HG02938 (cell line): ENCODE results near the gene PDE6A.

Experiments
- ATAC-seq: cut with Tn5 transposase; IDR thresholded peaks from one replicate; pipeline ENCODE4 v1.9.1; 2021; ENCODE audit warnings: mild to moderate bottlenecking, moderate library complexity; ENCODE audit not compliant: unreplicated experiment

Gene PDE6A

GRCh38 chr5:149840226-149840825, 104.3 kb downstream of the PDE6A start:
- ATAC-seq, result no peak

GRCh38 chr5:149839761-149840160, 104.8 kb downstream of the PDE6A start:
- ATAC-seq, result no peak

GRCh38 chr5:149838881-149839739, 105.5 kb downstream of the PDE6A start:
- no peak for ATAC-seq

GRCh38 chr5:149837680-149838269, 106.8 kb downstream of the PDE6A start:
- no peak for ATAC-seq

GRCh38 chr5:149836451-149837139, 108.0 kb downstream of the PDE6A start:
- ATAC-seq, result no peak

GRCh38 chr5:149834246-149834855, 110.2 kb downstream of the PDE6A start:
- ATAC-seq, result no peak

- ATAC-seq, result no peak
These were observed 111.3 kb downstream of the PDE6A start for GRCh38 chr5:149833116-149833827.

- no peak for ATAC-seq
These were observed 112.0 kb downstream of the PDE6A start for GRCh38 chr5:149832636-149833035.

GRCh38 chr5:149831492-149831891, 113.1 kb downstream of the PDE6A start:
- ATAC-seq, result peak; percentile 60

- ATAC-seq, result no peak
These were observed 114.0 kb downstream of the PDE6A start for GRCh38 chr5:149830579-149830978.

GRCh38 chr5:149829954-149830353, 114.6 kb downstream of the PDE6A start:
- no peak for ATAC-seq

GRCh38 chr5:149828161-149829011, 116.2 kb downstream of the PDE6A start:
- peak; percentile 47 for ATAC-seq

- ATAC-seq, result no peak
These were observed 117.0 kb downstream of the PDE6A start for GRCh38 chr5:149827546-149827945.

GRCh38 chr5:149827086-149827485, 117.5 kb downstream of the PDE6A start:
- no peak for ATAC-seq

GRCh38 chr5:149826574-149826973, 118.0 kb downstream of the PDE6A start:
- no peak for ATAC-seq

GRCh38 chr5:149824846-149825245, 119.7 kb downstream of the PDE6A start:
- ATAC-seq, result no peak

- no peak for ATAC-seq
These were observed 120.5 kb downstream of the PDE6A start for GRCh38 chr5:149824120-149824519.

GRCh38 chr5:149823375-149823774, 121.2 kb downstream of the PDE6A start:
- no peak for ATAC-seq

- ATAC-seq, result no peak
These were observed 122.3 kb downstream of the PDE6A start for GRCh38 chr5:149822301-149822700.
